ENCODE measurements around the gene SLC22A8.
A peak's percentile ranks its signal among the peaks of the same experiment; 100 is the strongest.
"Not testable (repeated sequence)": the region's sequence is repeated elsewhere in the genome, so short reads cannot be mapped to it uniquely, and the experiment has no call there.

SLC22A8 gene

DNA sequence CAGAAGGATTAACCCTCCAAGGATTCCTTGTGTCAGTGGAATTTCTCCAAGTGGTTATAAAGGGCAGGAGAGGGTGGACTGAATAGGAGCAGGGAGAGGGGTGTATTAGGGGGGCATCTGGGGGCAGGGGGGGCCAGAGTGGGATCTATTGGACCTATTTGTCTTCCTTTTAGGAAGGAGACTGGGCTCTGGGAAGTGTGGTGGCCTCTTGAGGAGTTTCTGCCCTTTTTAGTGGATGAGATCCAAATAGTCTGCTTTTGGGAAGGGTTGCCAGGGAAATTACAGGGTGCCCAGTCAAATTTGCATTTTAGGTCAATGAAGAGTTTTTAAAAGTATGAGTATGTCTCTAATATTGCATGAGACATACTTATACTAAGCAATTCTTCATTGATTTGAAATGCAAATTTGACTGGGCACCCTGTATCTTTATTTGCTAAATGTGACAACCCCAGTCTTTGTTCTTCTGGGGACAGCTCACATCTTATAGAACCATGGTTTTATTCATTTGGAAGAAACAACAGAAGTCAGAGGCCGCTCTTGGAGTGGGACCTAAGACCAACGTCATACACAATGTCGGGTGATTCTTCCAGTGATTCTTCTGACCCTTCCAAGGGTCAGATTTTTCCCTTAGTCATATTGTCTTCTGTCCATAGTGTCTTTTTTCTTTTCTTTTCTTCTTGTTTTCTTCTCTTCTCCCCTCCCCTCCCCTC lies 30.4 kb downstream of the SLC22A8 start:
- no peak for DNase-seq

DNA sequence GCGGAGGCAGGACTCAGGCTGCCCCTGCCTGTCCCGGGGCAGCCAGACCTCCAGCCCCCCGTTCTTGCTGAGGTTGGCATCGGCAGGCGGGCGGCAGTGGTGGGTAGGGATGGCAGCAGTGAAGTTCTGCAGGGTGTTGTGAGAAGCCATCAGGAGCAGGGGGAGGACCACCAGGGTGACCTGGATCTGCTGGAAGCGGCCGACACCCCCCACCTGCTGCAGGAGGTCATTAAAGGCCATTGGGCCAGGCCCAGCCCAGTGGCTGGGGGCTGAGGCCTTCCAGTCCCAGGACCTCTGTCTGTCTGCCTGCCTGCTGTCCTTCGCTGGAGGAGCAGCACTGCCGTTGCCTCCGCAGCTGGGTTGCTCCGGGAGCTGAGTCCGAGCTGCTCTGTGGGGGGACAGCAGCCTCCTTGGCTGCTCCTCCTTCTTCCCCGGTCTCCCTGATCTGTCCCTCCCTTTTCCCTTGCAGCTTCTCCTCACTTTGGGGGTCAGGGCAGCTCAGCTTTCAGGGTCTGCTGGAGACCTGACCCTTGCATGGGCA lies 31.1 kb downstream of the SLC22A8 start, which contains the start of gene SLC22A6:
Gene SLC22A6 (minus strand): TSS at position 517 of the 541 bp plus-strand sequence. CDS start 277 bp downstream, at position 240.
- DNase-seq: no peak

DNA sequence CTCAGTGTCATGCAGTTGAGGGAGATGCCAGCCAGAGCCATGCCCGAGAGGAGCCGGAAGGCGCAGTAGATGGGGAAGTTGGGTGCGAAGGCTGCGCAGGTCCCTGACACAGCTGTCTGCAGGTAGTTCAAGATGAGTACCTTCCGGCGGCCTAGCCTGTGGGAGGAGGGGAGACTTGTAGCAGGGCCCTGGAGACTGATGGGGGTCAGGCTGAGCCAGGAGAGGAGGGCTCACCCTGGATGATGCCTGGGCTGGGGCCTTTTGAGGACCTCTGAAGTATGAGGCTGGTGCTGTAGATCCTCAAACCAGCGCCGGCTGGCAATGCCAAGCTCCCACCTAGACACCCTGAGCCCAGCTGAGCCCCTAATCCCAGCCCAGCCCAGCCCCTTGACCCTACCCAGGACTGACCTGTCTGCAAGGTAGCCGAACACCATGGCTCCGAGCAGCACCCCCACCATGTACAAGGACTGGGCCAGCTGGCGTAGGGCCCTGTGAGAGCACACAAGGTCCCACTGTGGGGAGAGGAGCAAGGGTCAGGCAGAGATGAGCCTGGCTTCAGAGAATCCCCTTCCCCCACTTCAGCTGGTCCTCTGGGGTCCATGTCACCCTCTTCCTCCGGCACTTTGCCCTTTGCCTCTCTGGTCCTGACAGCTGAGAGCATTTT lies 32.0 kb downstream of the SLC22A8 start:
- DNase-seq: no peak

DNA sequence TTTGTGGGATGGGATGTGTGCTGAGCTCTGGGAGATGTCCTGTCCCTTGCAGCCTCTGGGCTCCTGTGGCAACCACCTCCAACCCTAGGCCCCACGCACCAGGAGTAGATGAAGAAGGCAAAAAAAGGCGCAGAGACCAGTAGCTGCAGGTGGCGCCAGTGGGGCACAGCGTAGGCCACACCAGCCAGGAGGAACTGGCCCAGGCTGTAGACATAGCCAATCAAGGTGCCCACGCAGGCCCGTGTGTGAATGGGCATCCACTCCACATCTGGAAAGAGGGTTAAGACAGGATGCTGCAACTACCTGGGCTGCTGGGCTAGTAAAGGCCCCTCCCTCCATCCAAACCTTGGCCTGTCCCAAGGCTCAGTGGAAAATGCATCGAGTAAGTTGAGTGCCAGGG lies 33.9 kb downstream of the SLC22A8 start:
- DNase-seq: no peak

DNA sequence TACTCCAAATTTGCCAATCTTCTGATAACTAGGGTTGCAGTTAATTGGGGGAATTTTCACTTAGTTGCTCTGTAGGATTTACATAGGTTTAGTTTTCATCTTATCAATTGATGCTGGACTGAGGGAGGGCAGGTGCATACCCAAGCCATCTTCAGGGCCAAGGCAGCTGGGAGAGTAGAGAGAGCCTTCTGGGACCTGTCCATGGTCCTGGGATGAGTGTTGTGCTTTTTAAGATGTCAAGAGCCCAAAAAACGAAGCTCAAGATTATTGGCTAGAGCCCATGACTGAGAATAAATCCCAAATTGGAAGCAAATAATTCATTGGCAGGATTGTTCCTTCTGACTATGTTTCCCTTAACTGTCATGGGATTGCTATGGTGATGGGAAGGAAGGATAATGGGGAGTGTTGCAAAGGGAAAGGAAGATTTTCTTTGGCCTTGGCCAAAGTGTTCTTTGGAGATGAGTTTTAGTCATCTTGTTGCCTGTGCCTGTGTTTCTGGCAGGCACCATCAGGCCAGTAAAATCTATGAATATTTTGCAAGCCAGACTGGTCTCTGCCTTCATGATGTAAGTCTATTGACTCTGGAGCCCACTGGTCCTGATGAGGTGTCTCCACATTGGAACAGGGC lies 35.4 kb downstream of the SLC22A8 start:
- no peak for DNase-seq

DNA sequence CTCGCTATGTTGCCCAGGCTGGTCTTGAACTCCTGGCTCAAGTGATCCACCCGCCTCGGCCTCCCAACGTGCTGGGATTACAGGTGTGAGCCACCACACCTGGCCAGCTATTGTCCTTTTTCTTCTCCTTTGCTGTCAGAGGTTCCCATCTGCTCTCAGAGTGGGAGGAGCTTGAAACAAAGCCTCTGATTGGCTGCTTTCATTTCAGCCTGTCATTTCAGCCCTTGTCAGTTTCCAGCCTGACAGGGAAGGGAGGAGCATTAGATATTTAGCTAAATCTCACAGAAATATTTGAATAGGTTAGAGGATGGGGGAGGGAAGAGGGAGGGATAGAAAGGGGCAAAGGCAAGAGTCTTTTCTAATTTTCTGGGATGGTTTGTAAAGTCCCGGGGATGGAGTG lies 39.5 kb downstream of the SLC22A8 start:
- DNase-seq: no peak

DNA sequence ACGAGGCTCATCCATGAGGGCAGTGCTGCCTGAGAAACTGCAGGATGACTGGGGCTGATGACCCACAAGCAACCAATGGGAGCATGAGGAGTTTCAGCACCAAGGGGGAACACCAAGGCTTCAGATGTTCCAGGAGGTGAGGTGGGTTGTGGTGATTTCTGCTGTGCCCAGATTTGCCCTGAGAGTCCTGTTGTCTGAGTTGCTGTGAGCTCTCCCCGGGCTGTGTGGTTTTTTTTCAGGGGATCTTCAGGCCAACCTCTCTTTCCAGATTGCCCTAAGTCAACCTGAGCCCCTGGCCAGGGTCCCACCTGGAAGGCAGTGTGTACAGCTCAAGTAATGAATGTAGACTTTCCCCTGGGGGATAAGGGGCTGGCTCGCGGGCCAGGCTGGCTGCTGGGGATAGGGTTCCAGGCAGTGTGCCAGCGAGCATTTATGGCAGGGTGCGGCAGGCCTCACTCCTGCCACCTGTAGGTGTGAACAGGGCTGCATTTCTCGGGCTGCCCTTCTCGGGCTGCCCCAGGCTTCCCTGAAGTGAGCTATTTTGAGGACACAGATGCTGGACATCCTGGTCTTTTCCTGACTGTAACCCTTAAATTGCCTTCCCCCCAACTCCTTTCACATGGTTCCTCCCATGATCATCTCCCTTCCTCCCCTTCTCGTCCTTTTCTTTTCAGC lies 40.7 kb downstream of the SLC22A8 start:
- peak; percentile 88 for DNase-seq

DNA sequence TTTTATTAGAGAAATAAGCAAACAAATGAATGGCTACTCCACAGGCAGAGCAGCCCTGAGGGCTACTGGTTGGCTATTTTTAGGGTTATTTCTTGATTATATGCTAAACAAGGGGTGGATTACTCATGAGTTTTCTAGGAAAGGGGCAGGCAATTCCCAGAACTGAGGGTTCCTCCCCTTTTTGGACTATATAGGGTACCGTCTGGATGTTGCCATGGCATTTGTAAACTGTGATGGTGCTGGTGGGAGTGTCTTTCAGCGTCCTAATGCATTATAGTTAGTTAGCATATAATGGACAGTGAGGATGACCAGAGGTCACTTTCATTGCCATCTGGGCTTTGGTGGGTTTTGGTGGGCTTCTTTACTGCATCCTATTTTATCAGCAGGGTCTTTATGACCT lies 50.1 kb downstream of the SLC22A8 start:
- no peak for DNase-seq

DNA sequence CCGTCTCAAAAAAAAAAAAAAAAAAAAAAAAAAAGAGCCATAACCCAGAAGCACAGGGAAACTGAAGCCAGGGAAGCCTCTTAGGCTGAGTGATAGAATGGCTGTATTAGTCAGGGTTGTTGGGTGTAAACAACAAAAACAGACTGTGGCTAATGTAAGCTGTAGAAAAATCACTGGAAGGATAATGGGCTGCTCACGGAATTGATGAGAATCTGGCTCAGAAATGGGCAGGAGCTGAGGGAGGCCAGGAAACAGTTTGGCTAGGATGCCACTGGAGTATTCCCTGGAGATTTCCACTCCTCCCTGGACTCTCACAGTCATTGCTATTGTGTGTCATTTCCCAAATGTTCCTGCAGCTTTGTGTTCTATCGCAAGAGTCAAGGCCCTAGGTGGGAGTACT lies 53.2 kb downstream of the SLC22A8 start:
- no peak for DNase-seq

DNA sequence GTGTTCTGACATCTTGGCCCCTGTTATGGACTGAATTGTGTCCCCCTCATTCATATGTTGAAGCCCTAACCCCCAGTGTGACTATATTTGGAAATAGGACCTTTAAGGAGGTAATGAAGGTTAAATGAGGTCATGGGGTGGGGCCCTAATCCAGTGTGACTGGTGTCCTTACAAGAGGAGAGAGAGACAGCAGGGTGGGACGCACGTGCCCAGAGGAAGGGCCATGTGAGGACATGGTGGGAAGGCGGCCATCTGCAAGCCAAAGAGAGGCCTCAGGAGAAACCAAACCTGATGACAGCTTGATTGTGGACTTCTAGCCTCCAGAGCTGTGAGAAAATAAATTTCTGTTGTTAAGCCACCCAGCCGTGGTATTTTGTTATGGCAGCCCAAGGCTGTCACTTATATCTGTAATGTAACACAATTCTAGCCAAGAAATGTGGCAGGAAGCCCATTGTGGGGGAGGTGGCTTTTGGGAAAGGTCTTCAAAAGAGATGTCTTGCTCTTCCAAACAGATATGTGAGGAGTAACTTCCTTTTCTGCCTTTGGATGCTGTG lies 54.5 kb downstream of the SLC22A8 start:
- DNase-seq: no peak

DNA sequence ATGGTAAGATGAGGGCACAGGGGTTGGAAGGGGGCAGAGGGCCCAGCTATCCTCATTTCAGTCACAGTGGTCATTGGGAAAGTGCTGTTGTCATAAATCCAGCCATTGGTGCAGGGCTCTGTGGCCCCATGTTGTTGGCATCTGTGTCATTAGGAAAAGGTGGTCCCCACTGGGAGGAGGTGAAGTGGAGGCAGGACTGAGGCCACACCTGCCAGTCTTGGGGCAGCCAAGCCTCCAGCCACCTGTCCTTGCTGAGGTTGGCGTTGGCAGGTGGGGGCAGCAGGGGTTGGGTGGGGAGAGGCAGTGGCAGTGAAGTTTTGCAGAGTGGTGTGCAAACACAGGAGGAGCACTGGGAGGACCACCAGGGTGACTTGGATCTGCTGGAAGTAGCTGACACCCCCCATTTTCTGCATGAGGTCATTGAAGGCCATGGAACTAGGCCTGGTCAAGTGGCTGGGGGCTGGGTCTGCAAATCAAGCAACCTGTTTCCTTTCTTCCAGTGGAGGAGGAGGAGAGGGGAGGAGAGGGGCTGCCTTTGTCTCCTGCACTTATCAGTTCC lies 56.1 kb downstream of the SLC22A8 start:
- DNase-seq: no peak

DNA sequence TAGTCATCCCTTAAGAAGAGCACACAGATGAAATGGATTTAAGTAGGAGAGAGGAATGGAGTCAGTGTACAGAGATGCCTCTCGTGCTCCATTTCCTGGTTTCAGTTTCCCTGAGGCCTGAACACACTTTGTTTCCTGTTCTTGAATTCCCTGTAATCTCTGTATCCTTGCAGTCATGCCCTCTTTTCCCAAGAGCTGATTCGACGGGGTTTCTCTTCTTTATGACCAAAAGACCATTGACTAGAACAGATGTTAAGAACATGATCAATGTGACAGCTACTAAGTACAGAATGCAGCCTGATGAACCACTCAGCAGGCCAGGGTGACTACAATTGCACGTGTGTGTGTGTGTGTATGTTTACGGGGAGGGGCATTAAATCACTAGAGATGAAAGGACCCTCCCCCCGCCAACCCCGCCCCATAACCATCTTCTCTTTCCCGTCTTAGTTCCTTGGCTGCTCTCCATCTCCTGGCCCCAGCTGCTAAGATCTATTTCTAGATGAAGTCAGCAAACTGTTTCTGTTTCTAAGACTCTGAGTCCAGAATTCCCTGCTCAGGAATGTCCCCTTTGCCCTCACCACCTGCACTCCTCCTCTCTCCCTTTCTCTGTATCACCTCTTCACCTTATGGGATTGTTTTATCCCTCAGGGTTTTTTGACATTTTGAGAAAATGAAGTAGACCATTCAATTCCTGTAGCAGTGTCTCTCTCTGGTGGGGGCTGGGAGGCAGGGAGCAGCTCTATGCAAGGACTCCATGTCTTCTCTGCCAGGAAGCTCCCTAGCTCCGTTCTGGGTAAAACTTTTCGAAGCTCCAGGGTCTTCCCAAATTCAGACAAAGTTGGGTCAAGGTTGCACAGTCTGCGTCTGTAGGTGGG lies 56.9 kb downstream of the SLC22A8 start:
- no peak for DNase-seq

DNA sequence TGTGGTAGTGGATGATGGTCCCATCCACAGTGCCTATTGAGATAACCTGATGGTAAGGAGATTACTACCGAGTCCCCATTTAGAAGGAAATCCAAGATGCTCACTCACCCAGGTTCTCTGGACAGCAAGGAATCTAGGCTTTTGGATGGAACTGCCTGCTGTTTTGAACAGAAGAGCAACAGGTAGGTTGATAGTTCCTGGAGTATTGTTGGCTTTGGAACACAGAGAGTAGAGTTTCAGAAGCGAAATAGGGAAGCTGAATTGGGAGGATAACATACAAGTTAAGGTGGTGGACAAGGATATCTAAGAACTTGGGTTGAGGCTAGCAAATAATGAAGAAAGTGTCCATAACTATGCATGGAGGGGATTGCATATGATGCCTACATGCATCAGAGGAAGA lies 58.5 kb downstream of the SLC22A8 start:
- DNase-seq: no peak

DNA sequence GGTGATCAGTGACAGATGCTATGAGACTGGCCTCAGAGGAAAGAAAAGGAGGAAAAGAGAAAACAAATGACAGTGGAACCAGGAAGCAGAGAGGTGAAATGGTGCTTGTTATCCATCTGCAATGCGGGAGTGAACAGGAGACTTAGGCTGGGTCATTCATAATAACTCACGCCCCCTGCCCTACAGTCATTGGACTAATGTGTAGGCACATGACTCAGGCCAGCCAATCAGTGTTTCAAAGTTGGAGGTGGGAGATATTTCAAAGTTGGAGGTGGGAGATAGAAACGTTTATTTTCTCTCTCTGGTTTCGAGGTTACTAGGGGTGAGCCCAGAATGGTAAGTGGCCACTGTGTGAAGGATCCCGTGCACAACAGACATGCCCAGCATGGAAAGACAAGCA lies 61.2 kb downstream of the SLC22A8 start:
- DNase-seq: no peak

DNA sequence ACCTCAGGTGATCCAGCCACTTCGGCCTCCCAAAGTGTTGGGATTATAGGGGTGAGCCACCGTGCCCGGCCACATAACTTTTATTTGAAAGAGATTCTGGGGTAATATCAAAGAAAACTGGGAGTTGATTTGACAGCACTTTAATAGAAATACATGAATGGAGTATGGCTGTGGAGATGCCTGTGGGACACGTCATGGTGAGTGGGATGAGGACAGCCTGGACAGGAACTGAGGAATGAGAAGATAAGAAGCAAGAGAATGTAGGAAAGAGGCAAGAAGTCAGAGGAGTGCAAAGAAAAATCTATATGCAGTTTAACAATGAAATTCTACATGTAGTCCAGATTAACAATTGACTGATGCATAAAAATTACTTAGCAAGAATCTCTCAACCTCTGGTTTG lies 61.8 kb downstream of the SLC22A8 start:
- DNase-seq: no peak

DNA sequence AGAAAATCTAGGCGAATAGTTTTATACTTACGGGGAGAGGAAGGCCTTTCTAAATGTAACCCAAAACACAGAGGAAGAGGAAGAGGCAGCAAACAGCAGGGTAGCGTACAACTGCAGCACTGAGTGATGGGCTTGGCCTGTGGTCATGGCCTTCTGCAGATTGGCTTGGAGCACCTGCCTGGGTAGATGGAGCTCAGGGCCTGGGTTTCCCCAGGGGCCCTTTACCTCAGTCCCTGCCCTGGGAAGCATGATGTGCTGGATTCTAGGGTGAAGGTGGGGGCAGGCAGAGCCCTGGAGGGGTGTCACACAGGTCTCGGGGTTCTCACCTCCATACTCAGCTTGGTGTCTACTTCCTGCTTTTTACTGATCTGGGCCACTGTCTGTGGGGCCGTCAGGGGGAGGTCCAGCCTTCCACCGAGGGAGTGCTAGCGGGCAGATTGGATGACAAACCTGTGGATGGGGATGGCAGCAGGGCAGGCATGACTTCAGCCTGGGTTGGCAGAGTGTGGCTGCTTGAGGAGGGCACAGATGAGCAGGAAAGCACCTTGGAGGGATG lies 66.8 kb downstream of the SLC22A8 start:
- no peak for DNase-seq

DNA sequence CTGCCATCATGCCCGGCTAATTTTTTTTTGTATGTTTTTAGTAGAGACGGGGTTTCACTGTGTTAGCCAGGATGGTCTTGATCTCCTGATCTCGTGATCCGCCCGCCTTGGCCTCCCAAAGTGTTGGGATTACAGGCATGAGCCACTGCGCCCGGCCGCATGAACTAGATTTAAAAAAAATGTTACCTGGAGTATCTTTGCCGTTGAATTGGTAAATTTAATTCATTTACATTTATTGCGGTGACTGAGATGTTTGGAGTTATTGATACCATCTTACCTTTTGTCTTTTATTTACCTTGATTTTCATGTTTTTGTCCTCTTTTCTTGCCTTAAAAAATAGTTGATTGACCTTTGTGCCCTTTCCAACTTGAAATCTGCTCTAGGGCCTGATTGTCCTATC lies 70.1 kb downstream of the SLC22A8 start:
- not testable (repeated sequence) for DNase-seq
